IPS-NIHi7 (cell line): Measurements from ENCODE around the gene CEP170.
"Not testable (repeated sequence)": the region's sequence is repeated elsewhere in the genome, so short reads cannot be mapped to it uniquely, and the experiment has no call there.

Experiments
- DNase-seq: peaks from one replicate; pipeline ENCODE4 v3.0.0; 2012; ENCODE audit warnings: mixed read lengths; ENCODE audit errors: extremely low spot score

CEP170 gene

GRCh38 chr1:243233908-243234307 lies 21.2 kb downstream of the CEP170 start:
- no peak for DNase-seq

- no peak for DNase-seq
Measured at GRCh38 chr1:243230914-243231313, 24.2 kb downstream of the CEP170 start.

- no peak for DNase-seq
Measured at GRCh38 chr1:243229526-243229925, 25.6 kb downstream of the CEP170 start.

- no peak for DNase-seq
Measured at GRCh38 chr1:243227622-243228021, 27.5 kb downstream of the CEP170 start.

GRCh38 chr1:243218059-243218458 lies 37.0 kb downstream of the CEP170 start:
- DNase-seq: no peak

GRCh38 chr1:243217349-243217748 lies 37.7 kb downstream of the CEP170 start:
- DNase-seq: no peak

GRCh38 chr1:243216741-243217140 lies 38.3 kb downstream of the CEP170 start:
- DNase-seq: no peak

GRCh38 chr1:243215276-243215875 lies 39.7 kb downstream of the CEP170 start:
- DNase-seq: not testable (repeated sequence)

- DNase-seq: no peak
Measured at GRCh38 chr1:243213045-243213787, 41.9 kb downstream of the CEP170 start.

- not testable (repeated sequence) for DNase-seq
Measured at GRCh38 chr1:243211984-243212383, 43.1 kb downstream of the CEP170 start.

GRCh38 chr1:243205026-243205501 lies 50.0 kb downstream of the CEP170 start:
- DNase-seq: not testable (repeated sequence)

- not testable (repeated sequence) for DNase-seq
Measured at GRCh38 chr1:243204336-243204735, 50.7 kb downstream of the CEP170 start.

- DNase-seq: not testable (repeated sequence)
Measured at GRCh38 chr1:243203196-243203595, 51.9 kb downstream of the CEP170 start.

- not testable (repeated sequence) for DNase-seq
Measured at GRCh38 chr1:243201316-243201715, 53.8 kb downstream of the CEP170 start.

GRCh38 chr1:243197524-243197923 lies 57.6 kb downstream of the CEP170 start:
- DNase-seq: not testable (repeated sequence)

GRCh38 chr1:243193330-243193729 lies 61.8 kb downstream of the CEP170 start:
- not testable (repeated sequence) for DNase-seq

- DNase-seq: not testable (repeated sequence)
Measured at GRCh38 chr1:243186201-243186995, 68.7 kb downstream of the CEP170 start.

GRCh38 chr1:243184787-243185186 lies 70.3 kb downstream of the CEP170 start:
- DNase-seq: not testable (repeated sequence)

GRCh38 chr1:243183661-243184060 lies 71.4 kb downstream of the CEP170 start:
- not testable (repeated sequence) for DNase-seq

- DNase-seq: not testable (repeated sequence)
Measured at GRCh38 chr1:243183176-243183575, 71.9 kb downstream of the CEP170 start.

GRCh38 chr1:243179720-243180119 lies 75.4 kb downstream of the CEP170 start:
- no peak for DNase-seq

GRCh38 chr1:243177792-243178191 lies 77.3 kb downstream of the CEP170 start:
- DNase-seq: not testable (repeated sequence)
